ENCODE measurements around the gene CGNL1. TPM values are rescaled to one million over a fixed set of nuclear protein-coding genes. Genes with fewer than 3 reads are reported as not detected.

CGNL1 gene
- total RNA-seq, 1 donor, result under 0.01 TPM

DNA sequence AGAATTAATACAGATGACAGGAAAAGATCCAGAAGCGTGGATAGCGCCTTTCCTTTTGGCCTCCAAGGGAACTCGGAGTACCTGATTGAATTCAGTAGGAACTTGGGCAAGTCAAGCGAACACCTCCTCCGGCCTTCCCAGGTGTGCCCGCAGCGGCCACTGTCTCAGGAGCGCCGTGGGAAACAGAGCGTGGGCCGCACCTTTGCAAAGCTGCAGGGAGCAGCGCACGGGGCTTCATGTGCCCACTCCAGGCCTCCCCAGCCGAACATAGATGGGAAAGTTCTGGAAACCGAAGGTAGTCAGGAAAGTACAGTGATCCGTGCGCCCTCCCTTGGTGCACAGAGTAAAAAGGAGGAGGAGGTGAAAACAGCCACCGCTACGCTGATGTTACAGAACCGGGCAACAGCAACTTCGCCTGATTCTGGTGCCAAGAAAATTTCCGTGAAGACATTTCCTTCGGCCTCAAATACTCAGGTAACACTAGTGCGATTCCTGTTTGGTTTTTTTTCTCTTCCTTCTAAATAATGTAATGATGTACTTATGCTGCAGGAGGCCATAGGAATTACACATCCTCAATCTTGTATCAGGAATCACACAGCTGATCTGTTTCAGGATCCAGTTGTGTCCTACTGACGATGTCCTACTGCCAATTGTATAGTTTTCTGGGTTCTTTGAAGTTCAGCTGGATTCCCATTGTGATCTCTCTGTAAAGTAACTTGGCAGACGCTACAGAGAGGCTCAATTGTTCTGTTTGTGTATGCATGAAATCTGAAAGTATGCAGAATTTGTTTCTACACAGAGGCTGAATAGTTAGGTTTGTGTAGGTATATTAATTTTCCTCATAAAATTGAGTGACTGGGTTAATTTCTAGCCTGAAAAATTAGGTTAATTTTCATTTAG is 63.1 kb downstream of the CGNL1 start:
- no peak overlapping the region for H3K4me3 ChIP-seq (ENCODE audit: low read length)

DNA sequence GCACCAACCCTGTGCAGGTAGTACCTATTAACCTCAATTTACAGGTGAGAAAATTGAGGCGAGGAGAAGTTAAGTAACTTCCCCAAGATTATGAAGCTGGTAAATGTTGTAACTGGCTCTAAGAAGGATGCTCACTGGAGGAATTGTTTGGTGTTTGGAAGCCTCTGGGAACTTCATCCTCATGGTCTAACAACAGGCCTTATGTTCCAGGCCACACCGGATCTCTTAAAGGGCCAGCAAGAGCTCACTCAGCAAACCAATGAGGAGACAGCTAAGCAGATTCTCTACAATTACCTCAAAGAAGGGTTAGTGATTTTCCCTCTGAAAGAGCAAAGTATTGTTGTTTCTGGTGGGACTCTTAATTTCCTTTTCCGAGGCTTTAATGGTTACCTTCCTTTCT is 63.9 kb downstream of the CGNL1 start:
- no peaks in the 10 kb centered on the region for H3K27me3 ChIP-seq (ENCODE audit: insufficient read depth, low read length)
- no peak overlapping the region for H3K4me3 ChIP-seq (ENCODE audit: low read length)

More for the DNA sequence above, 63.1 kb downstream of the CGNL1 start:
- H3K4me1 ChIP-seq (ENCODE audit: insufficient read depth, low read length), result no peaks in the 10 kb centered on the region
- H3K9me3 ChIP-seq (ENCODE audit: low read depth, low read length), result no peaks in the 10 kb centered on the region
- H3K27me3 ChIP-seq (ENCODE audit: insufficient read depth, low read length), result no peaks in the 10 kb centered on the region

DNA sequence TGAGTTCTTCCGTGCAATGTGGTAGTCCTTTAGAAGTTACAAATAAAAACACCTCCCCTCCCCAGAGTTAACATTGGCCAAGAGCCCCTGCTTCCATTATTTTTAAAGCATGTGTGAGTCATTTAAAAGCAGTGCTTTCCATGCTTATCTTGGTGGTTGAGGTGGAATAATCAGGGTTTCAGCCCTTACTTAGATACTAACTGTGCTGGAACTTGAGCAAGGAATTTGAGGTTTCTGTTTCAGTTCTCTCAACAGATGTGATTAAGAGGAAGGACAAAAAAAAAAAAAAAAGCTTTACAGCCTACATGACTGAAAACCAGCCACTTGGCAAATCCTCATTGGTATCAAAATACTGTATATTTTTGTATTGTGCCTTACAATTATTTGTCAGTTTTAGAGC is 64.5 kb downstream of the CGNL1 start:
- H3K27me3 ChIP-seq (ENCODE audit: insufficient read depth, low read length), result no peaks in the 10 kb centered on the region
- H3K4me3 ChIP-seq (ENCODE audit: low read length), result no peak overlapping the region
- no peaks in the 10 kb centered on the region for H3K9me3 ChIP-seq (ENCODE audit: low read depth, low read length)
- no peaks in the 10 kb centered on the region for H3K4me1 ChIP-seq (ENCODE audit: insufficient read depth, low read length)

More for the DNA sequence above, 63.9 kb downstream of the CGNL1 start:
- no peaks in the 10 kb centered on the region for H3K9me3 ChIP-seq (ENCODE audit: low read depth, low read length)
- H3K4me1 ChIP-seq (ENCODE audit: insufficient read depth, low read length), result no peaks in the 10 kb centered on the region

DNA sequence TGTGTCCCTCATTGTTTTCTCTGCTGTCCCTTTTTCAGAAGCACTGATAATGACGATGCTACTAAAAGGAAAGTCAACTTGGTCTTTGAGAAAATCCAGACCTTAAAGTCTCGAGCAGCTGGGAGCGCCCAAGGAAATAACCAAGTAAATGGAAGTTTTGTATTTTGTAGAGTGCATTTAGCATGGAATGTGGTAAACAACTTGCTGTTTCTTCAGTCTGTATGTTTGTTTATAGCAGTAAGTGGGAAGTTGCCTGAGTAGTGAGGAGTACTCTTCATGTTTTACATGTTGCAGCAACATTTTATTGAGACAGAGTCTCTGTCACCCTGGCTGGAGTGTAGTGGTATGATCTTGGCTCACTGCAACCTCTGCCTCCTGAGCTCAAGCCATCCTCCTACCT is 66.0 kb downstream of the CGNL1 start:
- no peak overlapping the region for H3K4me3 ChIP-seq (ENCODE audit: low read length)
- H3K27me3 ChIP-seq (ENCODE audit: insufficient read depth, low read length), result no peaks in the 10 kb centered on the region
- H3K4me1 ChIP-seq (ENCODE audit: insufficient read depth, low read length), result no peaks in the 10 kb centered on the region
- H3K9me3 ChIP-seq (ENCODE audit: low read depth, low read length), result no peaks in the 10 kb centered on the region

DNA sequence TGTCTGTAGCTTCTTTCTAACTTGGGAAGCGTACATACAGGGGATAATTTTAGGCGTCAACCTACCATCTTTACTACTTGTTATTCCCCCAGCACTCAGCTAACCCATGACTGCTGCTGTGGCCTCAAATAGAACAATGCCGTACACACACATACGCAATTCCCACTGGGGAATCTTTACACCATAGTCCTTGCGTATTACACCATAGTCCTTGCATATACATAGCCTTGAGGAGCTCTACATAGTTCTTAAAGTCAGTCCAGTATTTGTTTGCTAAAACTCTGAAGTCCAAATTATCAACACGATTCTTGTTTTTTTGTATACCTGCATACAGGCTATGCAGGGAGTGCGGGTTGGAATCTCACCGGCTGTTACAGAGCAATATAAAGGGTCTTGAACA is 67.2 kb downstream of the CGNL1 start:
- Histone ChIP-seq H3K27me3 (ENCODE audit: insufficient read depth, low read length) (no peaks in the 10 kb centered on the region), H3K9me3 (ENCODE audit: low read depth, low read length) (no peaks in the 10 kb centered on the region), H3K4me3 (ENCODE audit: low read length) (no peak overlapping the region), H3K4me1 (ENCODE audit: insufficient read depth, low read length) (no peaks in the 10 kb centered on the region)

DNA sequence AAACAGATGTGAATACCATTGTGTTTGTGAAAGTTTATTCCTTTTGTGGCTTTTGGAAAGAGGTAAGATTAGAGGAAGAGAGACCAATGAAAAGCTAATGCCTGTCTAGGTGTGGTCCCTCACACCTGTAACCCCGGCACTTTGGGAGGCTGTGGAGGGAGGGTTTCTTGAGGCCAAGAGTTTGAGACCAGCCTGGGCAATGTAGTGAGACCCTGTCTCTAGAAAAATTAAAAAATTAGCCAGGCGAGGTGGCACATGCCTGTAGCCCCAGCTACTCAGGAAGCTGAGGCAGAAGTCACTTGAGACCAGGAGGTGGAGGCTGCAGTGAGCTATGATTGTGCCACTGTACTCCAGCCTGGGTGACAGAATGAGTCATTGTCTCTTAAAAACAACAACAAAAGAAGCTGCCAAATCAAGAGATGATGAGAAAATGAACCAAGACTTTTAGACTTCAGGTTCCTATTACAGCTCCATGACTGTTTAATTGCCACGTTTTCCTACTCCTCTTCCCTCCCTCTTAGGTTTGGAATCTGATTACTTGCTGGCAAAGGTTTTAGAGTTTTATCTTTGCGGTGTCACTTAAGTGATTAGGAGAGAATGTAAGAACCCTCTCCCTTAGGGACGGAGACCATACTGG is 68.7 kb downstream of the CGNL1 start:
- Histone ChIP-seq H3K9me3 (ENCODE audit: low read depth, low read length) (no peaks in the 10 kb centered on the region), H3K4me1 (ENCODE audit: insufficient read depth, low read length) (no peaks in the 10 kb centered on the region), H3K27me3 (ENCODE audit: insufficient read depth, low read length) (no peaks in the 10 kb centered on the region), H3K4me3 (ENCODE audit: low read length) (no peak overlapping the region)

DNA sequence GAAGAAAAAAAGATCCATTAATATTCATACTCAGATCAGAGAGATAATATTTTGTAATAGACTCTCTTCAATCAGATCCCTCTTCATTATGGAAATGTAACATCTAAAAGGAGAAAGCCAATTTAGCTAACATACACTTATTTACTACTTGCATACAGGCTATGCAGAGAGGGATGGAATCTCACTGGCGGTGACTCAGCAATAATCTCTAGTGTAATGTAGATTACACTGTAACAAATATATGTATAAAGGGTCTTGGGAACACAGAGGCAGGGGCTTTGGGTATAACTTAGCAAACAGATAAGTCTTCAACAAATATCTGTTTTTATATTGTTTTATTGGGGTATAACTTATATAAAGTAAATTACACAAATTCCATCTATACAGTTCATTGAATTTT is 69.6 kb downstream of the CGNL1 start:
- Histone ChIP-seq H3K27me3 (ENCODE audit: insufficient read depth, low read length) (no peaks in the 10 kb centered on the region), H3K9me3 (ENCODE audit: low read depth, low read length) (no peaks in the 10 kb centered on the region)

DNA sequence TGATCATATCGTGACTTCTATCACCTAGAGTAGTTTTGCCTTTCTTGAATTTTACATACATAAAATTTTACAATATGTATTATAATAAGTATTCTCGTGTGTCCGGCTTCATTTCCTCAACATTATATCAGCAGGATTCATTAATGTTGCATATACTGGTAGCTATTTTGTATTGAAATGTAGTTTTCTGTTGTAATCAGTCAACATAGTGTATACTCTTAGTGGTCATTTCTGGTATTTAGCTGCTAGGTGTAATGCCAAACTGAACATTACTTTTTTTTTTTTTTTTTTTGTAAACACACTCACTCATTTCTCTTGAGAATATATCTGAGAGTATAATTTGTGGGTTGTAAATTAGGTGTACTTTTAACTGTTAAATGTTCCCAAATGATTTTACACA is 70.1 kb downstream of the CGNL1 start:
- H3K9me3 ChIP-seq (ENCODE audit: low read depth, low read length), result no peaks in the 10 kb centered on the region
- no peaks in the 10 kb centered on the region for H3K4me1 ChIP-seq (ENCODE audit: insufficient read depth, low read length)
- no peaks in the 10 kb centered on the region for H3K27me3 ChIP-seq (ENCODE audit: insufficient read depth, low read length)
- no peak overlapping the region for H3K4me3 ChIP-seq (ENCODE audit: low read length)

More for the DNA sequence above, 69.6 kb downstream of the CGNL1 start:
- H3K4me1 ChIP-seq (ENCODE audit: insufficient read depth, low read length), result no peaks in the 10 kb centered on the region
- no peak overlapping the region for H3K4me3 ChIP-seq (ENCODE audit: low read length)

DNA sequence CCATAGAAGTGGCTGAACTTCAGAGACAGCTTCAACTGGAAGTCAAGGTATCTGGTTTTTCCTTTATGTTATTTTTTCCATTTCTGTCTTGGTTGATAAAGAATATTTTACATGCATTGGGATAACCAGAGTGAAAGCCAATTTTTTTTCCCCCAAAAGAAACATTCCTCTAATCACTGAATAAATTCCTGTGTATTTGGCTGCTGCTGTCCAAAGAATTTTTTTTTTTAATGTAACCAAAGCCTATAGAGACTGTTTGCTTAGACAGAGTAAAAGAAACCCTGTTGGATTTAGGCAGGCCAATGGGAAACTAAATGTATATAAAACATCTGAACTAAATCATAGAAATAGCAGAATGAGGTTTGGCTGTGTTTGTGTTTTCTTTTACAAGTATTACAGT is 75.2 kb downstream of the CGNL1 start:
- H3K27me3 ChIP-seq (ENCODE audit: insufficient read depth, low read length), result no peaks in the 10 kb centered on the region
- H3K9me3 ChIP-seq (ENCODE audit: low read depth, low read length), result no peaks in the 10 kb centered on the region
- no peak overlapping the region for H3K4me3 ChIP-seq (ENCODE audit: low read length)
- H3K4me1 ChIP-seq (ENCODE audit: insufficient read depth, low read length), result no peaks in the 10 kb centered on the region

DNA sequence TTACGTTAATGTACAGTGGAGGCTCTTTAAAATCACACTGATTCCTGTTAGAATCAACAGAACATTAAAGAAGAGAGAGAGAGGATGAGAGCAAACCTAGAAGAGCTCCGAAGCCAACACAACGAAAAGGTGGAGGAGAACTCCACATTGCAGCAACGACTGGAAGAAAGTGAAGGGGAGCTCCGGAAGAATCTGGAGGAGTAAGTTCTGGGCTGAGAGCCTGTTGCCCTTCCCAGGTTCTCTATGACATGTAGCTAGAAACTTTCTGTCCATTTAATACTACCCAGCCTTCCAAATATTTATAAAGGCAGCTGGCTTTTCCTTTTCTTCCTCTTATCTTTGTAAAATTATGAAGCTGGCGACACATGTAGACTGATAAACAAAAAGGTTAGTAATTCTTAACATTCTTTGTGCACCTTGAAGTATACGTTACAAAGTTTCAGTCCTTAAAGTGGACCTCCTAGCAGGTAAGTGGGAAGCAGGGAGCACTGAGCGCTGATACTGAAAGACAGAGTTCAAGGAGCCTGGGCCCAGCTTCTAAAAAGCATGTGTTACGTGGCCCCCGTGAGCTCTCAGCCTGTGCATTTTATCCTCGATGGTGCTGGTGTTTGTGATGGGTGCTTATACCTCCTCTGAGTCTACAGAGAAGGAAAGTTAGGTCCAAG is 75.9 kb downstream of the CGNL1 start:
- H3K27me3 ChIP-seq (ENCODE audit: insufficient read depth, low read length), result no peaks in the 10 kb centered on the region
- no peaks in the 10 kb centered on the region for H3K4me1 ChIP-seq (ENCODE audit: insufficient read depth, low read length)
- H3K9me3 ChIP-seq (ENCODE audit: low read depth, low read length), result no peaks in the 10 kb centered on the region
- no peak overlapping the region for H3K4me3 ChIP-seq (ENCODE audit: low read length)

DNA sequence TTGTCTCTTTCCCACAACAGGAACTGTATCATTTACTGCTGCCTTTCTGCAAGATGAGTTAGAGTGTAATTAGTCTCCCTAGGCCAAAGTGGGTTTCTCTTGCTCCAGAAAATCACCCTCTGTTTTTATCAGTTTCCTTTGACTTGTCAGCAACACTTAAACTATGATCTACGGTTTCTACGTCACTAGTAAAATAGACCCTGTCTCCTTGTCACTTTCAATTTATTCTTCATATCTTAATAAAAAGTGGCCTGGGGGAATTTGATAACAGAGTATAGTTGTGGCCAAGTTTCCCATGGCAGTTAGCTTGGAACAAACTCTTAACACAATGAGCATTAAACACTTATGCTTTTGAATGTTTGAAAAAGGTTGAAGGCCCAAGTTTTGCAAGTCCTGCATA is 79.6 kb downstream of the CGNL1 start:
- Histone ChIP-seq H3K27me3 (ENCODE audit: insufficient read depth, low read length) (no peaks in the 10 kb centered on the region), H3K9me3 (ENCODE audit: low read depth, low read length) (no peaks in the 10 kb centered on the region), H3K4me1 (ENCODE audit: insufficient read depth, low read length) (no peaks in the 10 kb centered on the region), H3K4me3 (ENCODE audit: low read length) (no peak overlapping the region)

DNA sequence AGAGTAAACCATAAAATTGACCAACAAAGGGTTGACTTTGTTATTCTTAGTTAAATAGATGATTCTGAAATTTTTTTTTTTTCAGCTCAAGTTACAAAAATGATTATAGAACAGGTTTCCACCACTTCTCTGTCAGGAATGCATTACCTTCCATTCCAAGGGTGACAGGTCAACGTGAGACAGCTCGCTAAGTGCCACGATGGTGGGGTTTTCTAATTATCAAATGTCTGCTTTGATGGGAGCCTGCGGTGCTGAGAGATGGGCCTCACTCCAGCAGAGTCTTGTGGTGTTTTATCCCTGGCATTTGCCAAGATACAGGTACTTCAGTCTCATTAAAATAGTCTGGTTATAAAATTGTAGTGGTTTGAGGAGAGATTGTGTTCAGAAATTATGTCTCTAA is 80.3 kb downstream of the CGNL1 start:
- no peaks in the 10 kb centered on the region for H3K9me3 ChIP-seq (ENCODE audit: low read depth, low read length)
- H3K4me1 ChIP-seq (ENCODE audit: insufficient read depth, low read length), result no peaks in the 10 kb centered on the region
- no peak overlapping the region for H3K4me3 ChIP-seq (ENCODE audit: low read length)
- no peaks in the 10 kb centered on the region for H3K27me3 ChIP-seq (ENCODE audit: insufficient read depth, low read length)

DNA sequence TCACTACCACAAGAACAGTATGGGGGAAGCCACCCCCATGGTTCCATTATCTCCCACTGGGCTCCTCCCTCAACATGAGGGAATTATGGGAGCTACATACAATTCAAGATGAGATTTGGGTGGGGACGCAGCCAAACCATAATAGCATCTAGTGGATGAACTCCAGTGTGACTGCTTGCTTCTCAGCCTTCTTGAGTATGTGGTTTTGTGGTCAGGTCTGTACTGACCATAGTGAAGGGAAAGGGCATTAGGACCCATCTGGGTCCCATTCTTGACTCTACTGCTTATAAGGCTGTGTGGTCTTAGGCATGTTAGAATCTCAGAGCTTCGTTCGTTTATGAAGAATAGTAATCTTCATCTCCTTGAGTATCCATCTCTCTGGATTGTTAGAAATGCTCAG is 81.4 kb downstream of the CGNL1 start:
- no peak overlapping the region for H3K4me3 ChIP-seq (ENCODE audit: low read length)
- no peaks in the 10 kb centered on the region for H3K27me3 ChIP-seq (ENCODE audit: insufficient read depth, low read length)
- H3K9me3 ChIP-seq (ENCODE audit: low read depth, low read length), result no peaks in the 10 kb centered on the region
- H3K4me1 ChIP-seq (ENCODE audit: insufficient read depth, low read length), result no peaks in the 10 kb centered on the region

DNA sequence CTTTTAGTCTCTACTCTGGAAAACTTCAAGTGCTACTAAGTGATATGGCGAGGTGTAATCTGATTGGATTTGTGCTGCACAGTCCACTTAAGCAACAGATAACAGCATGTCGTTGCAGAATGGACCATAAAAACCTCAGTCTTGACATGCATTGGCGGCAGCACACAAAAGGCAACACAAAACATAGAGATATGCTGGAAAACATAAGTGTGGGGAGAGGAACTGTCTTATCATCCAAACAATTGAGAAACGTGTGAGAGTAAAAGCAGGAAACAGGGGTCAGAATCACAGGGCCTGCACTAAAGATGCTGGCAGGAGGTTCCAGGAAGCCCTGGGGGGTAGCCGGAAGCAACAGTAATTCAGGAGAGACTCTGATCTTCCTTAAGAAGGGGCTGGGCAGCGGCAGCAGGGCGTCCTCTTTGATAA is 82.1 kb downstream of the CGNL1 start:
- Histone ChIP-seq H3K4me1 (ENCODE audit: insufficient read depth, low read length) (no peaks in the 10 kb centered on the region), H3K4me3 (ENCODE audit: low read length) (no peak overlapping the region), H3K27me3 (ENCODE audit: insufficient read depth, low read length) (no peaks in the 10 kb centered on the region), H3K9me3 (ENCODE audit: low read depth, low read length) (no peaks in the 10 kb centered on the region)

DNA sequence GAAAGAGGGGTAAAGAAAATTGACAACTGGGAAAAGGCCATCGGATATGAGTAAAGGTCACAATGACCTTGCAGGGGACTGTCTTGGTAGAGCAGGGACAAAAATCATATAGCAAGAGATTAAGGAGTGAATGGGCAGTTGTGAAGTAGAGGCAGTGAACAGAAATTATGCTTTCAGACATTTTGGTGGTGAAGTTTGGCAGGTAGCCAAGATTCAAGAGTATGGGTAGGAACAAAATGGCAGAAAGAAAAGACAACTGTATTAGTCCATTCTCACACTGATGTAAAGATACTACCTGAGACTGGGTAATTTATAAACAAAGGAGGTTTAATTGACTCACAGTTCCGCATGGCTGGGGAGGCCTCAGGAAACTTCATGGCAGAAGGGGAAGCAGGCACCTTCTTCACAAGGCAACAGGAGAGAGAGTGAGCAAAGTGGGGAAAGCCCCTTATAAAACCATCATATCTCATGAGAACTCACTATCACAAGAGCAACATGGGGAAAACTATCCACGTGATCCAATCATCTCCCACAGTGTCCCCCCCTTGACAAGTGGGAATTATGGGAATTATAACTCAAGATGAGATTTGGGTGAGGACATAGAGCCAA is 84.0 kb downstream of the CGNL1 start:
- Histone ChIP-seq H3K9me3 (ENCODE audit: low read depth, low read length) (no peaks in the 10 kb centered on the region), H3K27me3 (ENCODE audit: insufficient read depth, low read length) (no peaks in the 10 kb centered on the region), H3K4me1 (ENCODE audit: insufficient read depth, low read length) (no peaks in the 10 kb centered on the region), H3K4me3 (ENCODE audit: low read length) (no peak overlapping the region)

All from mononuclear cell (primary cell).